Renal cortex interstitium (tissue), 11 donors: ENCODE results near the gene CST4. TPM values are rescaled to one million over a fixed set of nuclear protein-coding genes. Genes with fewer than 3 reads are reported as not detected.
"Not testable (repeated sequence)": the region's sequence is repeated elsewhere in the genome, so short reads cannot be mapped to it uniquely, and the experiment has no call there.

ENCODE experiments used
- DNase-seq, 11 donors: peaks; one replicate each; pipeline ENCODE4 v3.0.0-alpha.2; 2013; ENCODE audit warnings: low read depth in 9 of 11, low spot score in 4 of 11; ENCODE audit errors: extremely low read depth in 1 of 11
- polyA plus RNA-seq, 3 donors: library from polyadenylated mRNA; unstranded; fragments of 120-200 nt; gene quantifications; one replicate each; pipeline ENCODE4 v1.2.1, GENCODE V29; 2013; ENCODE audit not compliant: insufficient read length in 3 of 3

Gene CST4
- polyA plus RNA-seq, 3 donors, result not detected

GRCh38 chr20:23692725-23693619, 4.1 kb upstream of the CST4 start:
- not testable (repeated sequence) for DNase-seq

- no peak for DNase-seq
Measured at GRCh38 chr20:23691675-23692074, 2.8 kb upstream of the CST4 start.

DNA sequence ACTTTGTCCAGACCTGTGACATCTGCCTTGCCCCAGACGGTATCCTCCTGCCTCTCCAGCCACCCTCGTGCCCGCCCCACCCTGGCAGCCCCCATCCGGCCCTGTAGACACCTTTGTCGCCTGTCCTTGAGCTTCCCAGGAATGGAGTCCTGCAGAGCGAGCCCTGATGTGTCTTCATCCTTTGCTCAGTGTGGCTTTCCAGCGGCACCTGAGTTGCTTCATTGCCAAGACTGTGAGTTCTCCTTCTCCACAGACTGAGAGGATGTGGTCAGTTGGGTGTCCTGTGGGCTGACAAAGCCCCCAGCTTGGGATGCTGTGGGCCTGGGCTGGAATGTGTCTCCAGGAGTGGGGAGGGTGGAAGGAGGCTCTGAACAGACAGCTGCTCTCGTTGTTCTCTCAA, 1.7 kb upstream of the CST4 start:
- no peak for DNase-seq

DNA sequence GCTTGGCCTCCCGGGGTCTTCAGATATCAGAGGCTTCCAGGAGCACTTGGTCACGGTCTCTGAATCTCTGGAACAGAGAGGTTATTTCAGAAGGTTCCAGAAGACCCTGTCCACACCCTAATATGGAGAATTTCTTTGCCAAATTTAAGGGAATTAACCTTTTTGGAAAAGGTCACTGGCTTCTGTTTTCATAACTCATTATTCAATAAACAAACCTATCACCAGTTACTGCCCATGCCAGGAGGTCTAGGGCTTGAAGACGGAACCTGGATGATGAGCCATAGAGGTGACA, 507 bp upstream of the CST4 start:
- DNase-seq, result no peak

DNA sequence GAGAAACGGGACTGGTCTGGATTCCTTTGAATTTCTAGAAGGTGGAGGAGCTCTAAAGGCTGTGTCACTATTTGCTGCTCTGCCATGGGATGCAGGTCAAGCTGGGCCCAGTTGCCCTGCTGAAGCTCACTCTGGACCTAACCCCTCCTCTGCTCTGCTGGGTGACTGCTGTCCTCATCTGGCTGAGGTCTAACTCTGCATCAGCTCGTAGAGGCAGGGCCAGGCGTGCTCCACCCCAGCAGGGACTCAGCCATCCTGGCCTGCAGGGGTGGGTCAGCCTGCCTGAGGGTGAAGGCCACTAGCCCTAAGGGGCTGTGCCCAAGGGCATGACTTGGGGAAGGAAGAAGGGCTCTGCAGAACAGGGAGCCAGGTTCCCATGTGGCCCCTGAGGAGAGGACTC, 852 bp downstream of the CST4 start:
- DNase-seq, result no peak

- DNase-seq, result no peak
Measured at GRCh38 chr20:23686046-23686750, 2.6 kb downstream of the CST4 start.

- DNase-seq, result not testable (repeated sequence)
Measured at GRCh38 chr20:23685529-23685896, 3.3 kb downstream of the CST4 start.

GRCh38 chr20:23684261-23684660, 4.6 kb downstream of the CST4 start:
- no peak for DNase-seq

DNA sequence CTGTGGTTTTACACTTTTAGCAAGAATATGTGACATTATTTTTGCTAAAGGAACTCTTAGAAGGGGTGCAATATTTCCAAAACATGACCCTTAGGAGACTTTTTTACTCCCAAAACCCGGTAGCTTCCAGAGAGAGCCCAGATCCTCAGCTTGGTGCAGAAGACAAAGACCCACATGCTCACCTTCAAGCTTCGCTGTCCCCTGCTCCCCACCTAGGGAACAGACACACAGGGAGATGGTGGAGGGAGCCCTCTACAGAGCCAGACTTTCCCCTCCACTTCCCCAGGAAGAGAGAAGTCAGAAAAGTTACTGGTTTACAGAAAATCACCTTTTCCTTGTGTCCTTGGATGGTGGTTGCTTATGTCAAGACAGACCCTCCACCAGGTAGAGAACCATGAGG, 5.0 kb downstream of the CST4 start:
- DNase-seq, result no peak

- DNase-seq, result no peak
Measured at GRCh38 chr20:23683281-23683680, 5.6 kb downstream of the CST4 start.

DNA sequence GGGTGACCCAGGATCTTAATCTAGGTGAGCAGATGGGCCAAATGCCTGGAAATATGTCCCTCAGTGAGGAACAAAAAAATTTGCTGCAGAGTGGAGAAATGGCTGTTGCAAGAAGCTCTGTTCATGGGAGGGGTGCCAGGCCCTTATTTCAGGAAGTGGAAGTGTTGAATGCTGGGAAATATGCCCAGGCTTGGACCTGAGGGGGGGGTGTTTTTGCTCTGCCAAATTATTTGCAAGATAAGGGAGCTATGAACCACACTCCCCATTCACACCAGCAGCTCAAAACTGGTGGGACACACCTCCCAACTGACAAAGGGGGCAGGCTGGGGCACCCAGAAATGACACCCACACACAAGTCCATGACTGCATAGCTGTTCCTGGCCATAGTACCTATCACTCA, 8.7 kb downstream of the CST4 start:
- no peak for DNase-seq

DNA sequence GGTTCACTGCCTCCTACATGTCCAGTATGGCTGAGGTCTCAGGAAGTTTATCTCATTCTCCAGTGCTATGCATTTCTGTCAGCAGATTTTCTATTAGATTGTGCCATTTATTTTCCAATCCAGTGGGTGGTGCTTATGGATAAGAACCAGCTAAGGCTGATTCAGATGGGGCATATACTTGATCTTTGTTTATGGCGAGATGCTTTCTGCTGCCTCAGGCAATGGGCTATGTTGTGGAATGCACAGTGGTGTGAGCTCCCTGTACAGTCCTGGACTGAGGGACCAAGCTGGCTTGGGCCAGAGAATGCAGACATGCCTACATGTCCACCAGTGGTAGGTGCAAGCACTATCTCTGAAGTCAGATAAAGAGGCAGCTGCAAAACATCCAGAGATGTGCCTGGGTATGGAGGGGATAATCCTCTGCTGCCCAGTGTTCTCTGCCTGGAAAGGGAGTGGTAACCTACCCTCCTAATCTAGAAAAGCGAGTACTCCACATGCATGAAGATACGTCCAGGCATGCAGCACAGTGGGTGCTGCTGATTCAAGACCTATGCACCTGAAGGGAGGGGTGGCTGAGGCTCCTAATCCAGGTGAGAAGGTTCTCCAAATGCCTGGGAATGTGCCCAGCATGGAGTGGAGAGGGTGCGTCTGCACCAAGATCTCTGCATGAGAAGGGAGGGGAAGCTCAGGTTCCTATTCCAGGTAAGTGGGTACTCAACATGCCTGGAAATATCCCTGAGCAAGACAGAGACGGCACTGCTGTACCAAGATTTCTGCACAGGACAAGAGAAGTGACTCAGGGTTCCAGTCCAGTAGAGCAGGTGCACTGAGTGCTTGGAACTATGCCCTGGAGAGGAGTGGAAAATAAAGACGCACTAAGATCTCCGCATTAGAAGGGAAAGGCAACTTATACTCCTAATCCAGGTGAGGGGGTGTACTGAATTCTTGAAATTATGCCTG, 9.4 kb downstream of the CST4 start:
- no peak for DNase-seq

- DNase-seq, result no peak
Measured at GRCh38 chr20:23673209-23673608, 15.6 kb downstream of the CST4 start.

DNA sequence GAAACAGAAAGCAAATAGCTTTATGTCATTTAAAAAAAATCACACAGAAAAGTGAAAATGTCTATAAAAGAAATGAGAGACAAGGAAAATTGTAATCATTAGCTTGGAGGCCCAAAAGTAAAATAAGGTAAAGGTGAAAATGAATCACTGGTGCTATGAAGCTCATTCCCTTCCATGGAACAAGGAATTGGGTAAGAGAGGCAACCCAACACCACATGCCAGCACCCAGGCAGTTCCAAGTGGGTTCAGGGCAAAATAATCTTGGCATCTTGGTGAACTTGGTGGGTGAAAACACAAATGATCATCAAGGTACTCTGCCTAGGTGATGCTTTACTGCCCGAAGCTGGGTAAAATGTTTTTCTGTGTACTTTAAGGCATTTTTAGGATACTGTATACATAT, 16.7 kb downstream of the CST4 start:
- DNase-seq, result no peak

- no peak for DNase-seq
Measured at GRCh38 chr20:23671479-23671878, 17.4 kb downstream of the CST4 start.

DNA sequence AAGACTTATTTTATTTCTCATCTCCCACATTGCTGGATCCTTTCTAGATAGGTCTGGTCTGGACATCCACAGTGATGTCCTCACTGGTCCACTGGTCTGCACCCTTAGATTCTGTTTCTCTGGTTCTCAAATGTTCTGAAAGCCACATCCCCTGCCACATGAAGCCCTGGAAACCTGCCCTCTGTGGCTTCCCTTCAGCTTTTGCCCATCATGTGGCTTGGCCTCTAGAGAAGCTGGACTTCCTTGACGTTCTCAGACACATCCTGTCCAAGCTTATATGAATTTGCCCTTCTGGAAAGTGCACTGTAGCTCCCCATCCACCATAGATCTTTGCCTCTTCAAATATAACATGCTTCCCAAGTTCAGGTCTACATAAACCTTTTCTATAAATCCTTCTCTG, 18.5 kb downstream of the CST4 start:
- no peak for DNase-seq

DNA sequence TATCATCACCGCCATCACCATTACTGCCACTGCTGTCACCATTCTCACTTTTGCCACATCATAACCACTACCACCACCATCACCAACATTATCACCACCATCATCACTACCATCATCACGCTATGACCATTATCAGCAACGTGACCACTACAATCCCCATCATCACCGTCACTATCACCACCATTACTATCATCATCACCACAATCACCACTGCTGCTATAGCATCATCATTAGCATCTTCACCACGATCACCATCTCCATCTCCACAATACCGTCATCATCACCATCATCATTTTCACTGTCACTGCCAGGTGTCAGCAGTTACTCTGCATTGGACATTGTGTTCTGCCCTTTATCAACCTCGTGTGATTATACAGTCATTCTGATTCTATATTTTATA, 19.0 kb downstream of the CST4 start:
- DNase-seq, result no peak

DNA sequence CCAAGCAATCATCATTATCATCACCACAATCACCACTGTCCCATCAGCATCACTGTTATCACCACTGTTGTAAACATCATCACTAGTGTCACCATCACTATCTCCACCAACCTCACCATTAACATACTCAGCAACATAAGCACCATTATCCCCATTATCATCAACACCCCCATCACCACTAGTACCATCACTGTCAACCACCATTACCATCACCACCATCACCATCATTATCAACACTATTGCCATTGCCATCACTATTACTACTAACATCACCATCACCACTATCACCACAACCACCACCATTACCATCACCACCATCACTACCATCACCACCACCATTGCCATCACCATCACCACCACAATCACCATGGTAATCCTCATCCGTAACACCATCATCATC, 19.5 kb downstream of the CST4 start:
- no peak for DNase-seq

DNA sequence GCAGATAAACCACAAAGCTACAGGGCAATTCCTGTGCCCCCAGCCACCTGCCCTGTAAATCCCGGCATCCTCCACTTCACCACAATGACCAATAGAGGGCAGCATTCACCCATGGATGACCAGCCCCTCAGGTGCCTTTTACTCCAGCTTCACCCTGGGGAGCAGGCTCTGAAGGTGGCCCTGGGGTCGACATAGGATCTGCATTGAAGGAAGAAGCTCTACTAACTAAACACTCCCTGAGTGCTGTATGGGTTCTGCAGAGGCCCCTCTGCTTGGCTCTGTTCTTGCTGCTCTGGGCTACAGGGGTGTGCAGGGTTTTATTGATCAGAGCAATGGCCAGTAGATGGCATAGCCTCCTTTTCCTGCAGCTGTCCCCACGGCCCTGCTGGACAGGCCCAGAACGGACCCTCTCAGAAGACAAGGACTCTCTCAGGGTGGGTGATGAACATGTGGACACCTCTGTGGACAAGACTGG, 20.3 kb downstream of the CST4 start:
- DNase-seq, result peak in 8 of 11 donors; percentile 22 to 46 (median 30)

DNA sequence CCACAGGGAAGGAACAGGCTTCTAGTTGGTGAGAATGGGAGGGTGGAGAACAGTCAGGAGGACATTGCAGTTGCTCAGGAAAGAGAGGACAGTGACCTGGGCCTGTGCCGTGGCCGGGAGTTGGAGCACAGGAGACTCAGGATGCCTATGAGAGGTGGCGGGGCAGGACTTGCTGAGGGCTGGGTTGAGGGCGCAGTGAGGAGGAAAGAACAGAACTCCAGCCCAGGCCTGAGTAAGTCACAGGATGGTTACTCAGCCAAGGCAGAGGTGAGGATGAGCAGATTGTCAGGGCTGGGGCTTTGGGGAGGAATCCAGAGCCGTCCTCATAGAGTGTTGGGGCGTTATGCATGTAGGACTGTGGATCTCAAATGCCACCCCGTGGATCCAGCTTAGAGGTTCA, 21.2 kb downstream of the CST4 start:
- no peak for DNase-seq
